ENCODE data around the gene ARHGAP8. TPM values are rescaled to one million over a fixed set of nuclear protein-coding genes. Genes with fewer than 3 reads are reported as not detected.
"Not testable (repeated sequence)": the region's sequence is repeated elsewhere in the genome, so short reads cannot be mapped to it uniquely, and the experiment has no call there.

The ARHGAP8 gene
- total and polyA plus RNA-seq, 3 donors from 2014 or later, result 9.5 to 15.0 (median 9.7) TPM

DNA sequence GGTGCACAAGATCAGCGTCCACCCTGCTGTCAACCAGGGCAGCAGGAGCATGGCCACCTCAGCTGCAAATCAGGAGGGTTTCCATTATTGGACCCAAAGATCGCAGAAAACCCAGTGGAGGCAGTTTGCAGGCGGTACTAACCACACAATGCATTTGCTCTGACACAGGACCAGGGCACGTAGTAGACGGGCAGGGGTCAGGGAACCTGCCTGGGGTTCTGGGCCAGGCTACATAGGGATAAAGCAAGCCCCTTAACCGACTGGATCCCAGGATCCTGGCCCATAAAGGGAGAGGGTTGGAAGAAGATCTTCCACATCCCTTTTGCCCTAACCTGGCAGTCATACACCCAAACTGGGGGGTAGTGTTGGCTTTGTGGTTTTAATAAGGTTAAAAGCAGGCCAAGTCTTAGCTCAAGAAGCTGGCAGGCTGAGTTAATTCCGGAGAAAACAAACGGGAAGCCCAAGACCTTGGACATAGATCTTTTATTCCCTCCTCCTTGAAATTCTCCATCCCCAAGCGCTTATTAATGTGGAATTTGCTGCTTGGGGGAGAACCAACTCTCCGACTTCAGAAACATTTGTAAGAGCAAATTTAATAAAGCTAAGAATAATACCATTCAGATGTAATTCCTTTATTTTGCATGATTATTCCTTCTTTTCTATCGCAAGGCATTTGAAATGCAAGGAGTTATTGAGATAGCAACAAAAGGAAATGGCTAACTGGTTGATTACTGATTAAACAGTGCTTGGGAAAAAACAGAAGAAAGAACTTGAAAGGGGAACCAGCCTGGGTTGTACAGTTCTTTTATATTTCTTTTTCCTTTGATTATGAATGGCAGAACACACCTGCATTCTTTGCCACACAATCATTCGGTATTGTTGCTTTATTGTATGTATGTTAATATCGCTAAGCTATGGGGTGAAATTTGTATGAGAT, 6.3 kb upstream of the ARHGAP8 start:
- WGBS, 2 donors, result 58 to 65% methylated on average over 13 of the region's 13 CpGs
- Histone ChIP-seq H3K9me3 (no peaks in the 10 kb centered on the region), H3K36me3 (ENCODE audit: low read depth, missing control alignments) (no peaks in the 10 kb centered on the region), H3K4me1 (no peaks in the 10 kb centered on the region), H3K27ac (no peak overlapping the region), H3K4me3 (no peak overlapping the region), H3K27me3 (no peaks in the 10 kb centered on the region)
- no peak for DNase-seq
- intact Hi-C loops (cut with DNase I; ENCODE audit: low total_unique reads), result no loop called here
- TF ChIP-seq, protein P1, sequence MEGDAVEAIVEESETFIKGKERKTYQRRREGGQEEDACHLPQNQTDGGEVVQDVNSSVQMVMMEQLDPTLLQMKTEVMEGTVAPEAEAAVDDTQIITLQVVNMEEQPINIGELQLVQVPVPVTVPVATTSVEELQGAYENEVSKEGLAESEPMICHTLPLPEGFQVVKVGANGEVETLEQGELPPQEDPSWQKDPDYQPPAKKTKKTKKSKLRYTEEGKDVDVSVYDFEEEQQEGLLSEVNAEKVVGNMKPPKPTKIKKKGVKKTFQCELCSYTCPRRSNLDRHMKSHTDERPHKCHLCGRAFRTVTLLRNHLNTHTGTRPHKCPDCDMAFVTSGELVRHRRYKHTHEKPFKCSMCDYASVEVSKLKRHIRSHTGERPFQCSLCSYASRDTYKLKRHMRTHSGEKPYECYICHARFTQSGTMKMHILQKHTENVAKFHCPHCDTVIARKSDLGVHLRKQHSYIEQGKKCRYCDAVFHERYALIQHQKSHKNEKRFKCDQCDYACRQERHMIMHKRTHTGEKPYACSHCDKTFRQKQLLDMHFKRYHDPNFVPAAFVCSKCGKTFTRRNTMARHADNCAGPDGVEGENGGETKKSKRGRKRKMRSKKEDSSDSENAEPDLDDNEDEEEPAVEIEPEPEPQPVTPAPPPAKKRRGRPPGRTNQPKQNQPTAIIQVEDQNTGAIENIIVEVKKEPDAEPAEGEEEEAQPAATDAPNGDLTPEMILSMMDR (IDR thresholded peaks at IDR 0.05), result no peak
- no peak for TF ChIP-seq POLR2A (IDR thresholded peaks at IDR 0.05)

DNA sequence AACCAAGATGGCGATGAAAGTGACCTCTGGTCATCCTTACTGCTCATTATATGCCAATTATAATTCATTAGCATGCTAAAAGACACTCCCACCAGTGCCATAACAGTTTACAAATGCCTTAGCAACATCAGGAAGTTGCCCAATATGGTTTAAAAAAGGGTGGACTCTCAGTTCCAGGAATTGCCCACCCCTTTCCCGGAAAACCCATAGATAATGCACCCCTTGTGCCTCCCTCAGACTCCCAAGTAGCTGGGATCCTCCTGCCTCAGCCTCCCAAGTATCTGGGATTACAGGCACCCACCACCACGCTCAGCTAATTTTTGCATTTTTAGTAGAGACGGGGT, 4.6 kb upstream of the ARHGAP8 start:
- H3K36me3 ChIP-seq (ENCODE audit: low read depth, missing control alignments); H3K27me3 ChIP-seq; H3K27ac ChIP-seq; DNase-seq; H3K9me3 ChIP-seq; H3K4me1 ChIP-seq; intact Hi-C loops (cut with DNase I; ENCODE audit: low total_unique reads); H3K4me3 ChIP-seq: not testable (repeated sequence)
- WGBS, 2 donors, result 92 to 97% methylated on average over 4 of the region's 4 CpGs

GRCh38 chr22:44748524-44748923, 3.9 kb upstream of the ARHGAP8 start:
- no peak for DNase-seq
- intact Hi-C loops (cut with DNase I; ENCODE audit: low total_unique reads), result no loop called here
- TF ChIP-seq POLR2A (IDR thresholded peaks at IDR 0.05), result no peak
- TF ChIP-seq, protein P1 (IDR thresholded peaks at IDR 0.05), result no peak
- Histone ChIP-seq H3K36me3 (ENCODE audit: low read depth, missing control alignments) (no peaks in the 10 kb centered on the region), H3K9me3 (no peaks in the 10 kb centered on the region), H3K4me3 (no peak overlapping the region), H3K27ac (no peak overlapping the region), H3K27me3 (no peaks in the 10 kb centered on the region), H3K4me1 (peaks cover 2% of the 10 kb centered on the region)
- WGBS, 2 donors, result 89 to 92% methylated on average over 7 of the region's 7 CpGs

GRCh38 chr22:44750481-44750880, 1.9 kb upstream of the ARHGAP8 start:
- Histone ChIP-seq H3K4me1 (peaks cover 13% of the 10 kb centered on the region), H3K36me3 (ENCODE audit: low read depth, missing control alignments) (no peaks in the 10 kb centered on the region), H3K9me3 (no peaks in the 10 kb centered on the region), H3K27ac (no peak overlapping the region), H3K4me3 (no peak overlapping the region), H3K27me3 (no peaks in the 10 kb centered on the region)
- TF ChIP-seq POLR2A (IDR thresholded peaks at IDR 0.05), result no peak
- TF ChIP-seq, protein P1 (IDR thresholded peaks at IDR 0.05), result no peak
- no peak for DNase-seq
- intact Hi-C loops (cut with DNase I; ENCODE audit: low total_unique reads), result no loop called here
- 74 to 79% methylated on average over 1 of the region's 1 CpG for WGBS, 2 donors

DNA sequence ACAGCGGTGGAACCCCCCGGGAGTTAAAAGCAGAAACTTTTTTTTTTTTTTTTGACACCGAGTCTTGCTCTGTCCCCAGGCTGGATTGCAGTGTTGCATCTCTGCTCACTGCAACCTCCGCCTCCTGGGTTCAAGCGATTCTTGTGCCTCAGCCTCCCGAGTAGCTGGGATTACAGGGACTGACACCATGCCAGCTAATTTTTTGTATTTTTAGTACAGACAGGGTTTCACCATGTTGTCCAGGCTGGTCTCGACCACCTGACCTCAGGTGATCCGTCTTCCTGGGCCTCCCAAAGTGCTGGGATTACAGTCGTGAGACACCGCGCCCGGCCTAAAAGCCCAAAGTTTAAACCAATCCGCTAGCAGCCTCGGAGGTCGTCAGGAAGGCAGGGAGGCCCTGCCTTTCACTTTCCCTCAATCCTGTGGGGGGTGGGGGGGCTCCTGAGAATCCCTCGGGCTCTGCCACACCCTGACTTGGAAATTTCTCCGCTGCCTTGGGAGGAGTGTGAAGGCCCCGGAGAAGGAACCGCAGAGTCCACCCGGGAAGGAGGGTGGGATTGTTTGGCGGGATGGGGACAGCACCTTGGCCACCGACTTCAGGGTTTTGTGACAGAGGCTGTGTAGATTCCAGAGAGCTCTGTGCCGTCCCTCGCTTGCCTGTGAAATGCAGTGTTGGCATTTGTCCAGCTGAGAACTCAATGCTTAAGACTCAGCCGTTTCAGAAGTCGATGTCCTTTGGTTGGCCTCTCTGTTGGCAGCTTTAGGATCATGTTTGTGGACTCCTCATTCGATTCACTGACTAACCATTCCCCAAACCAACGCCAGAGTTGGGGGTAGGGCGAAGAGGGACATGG, 1.0 kb downstream of the ARHGAP8 start:
- Histone ChIP-seq H3K36me3 (ENCODE audit: low read depth, missing control alignments) (no peaks in the 10 kb centered on the region), H3K4me1 (peaks cover 17% of the 10 kb centered on the region), H3K9me3 (no peaks in the 10 kb centered on the region), H3K4me3 (peak overlapping the region in 1 of 2 donors; percentile 55), H3K27ac (no peak overlapping the region), H3K27me3 (no peaks in the 10 kb centered on the region)
- 16 to 23% methylated on average over 18 to 29 of the region's 29 CpGs for WGBS, 2 donors
- TF ChIP-seq, protein P1 (IDR thresholded peaks at IDR 0.05), result no peak
- TF ChIP-seq POLR2A (IDR thresholded peaks at IDR 0.05), result no peak
- peak; percentile 64 for DNase-seq
- intact Hi-C loops (cut with DNase I; ENCODE audit: low total_unique reads), result no loop called here
